Osteocyte (in vitro differentiated cells): ENCODE measurements around the gene STRAP. TPM values are rescaled to one million over a fixed set of nuclear protein-coding genes. Genes with fewer than 3 reads are reported as not detected.

ENCODE experiments used
- DNase-seq: peaks from one replicate; pipeline ENCODE4 v3.0.0; 2021; ENCODE audit warnings: mixed read lengths; ENCODE audit not compliant: unreplicated experiment; ENCODE audit errors: extremely low spot score
- H3K27ac Mint-ChIP-seq: one replicate; pipeline ENCODE4 v1.8.0; 2021; ENCODE audit warnings: mild to moderate bottlenecking, mixed read lengths; ENCODE audit not compliant: unreplicated experiment
- H3K27me3 Mint-ChIP-seq: one replicate; pipeline ENCODE4 v1.8.0; 2021; ENCODE audit warnings: mixed read lengths; ENCODE audit not compliant: unreplicated experiment
- H3K36me3 Mint-ChIP-seq: one replicate; pipeline ENCODE4 v1.8.0; 2021; ENCODE audit warnings: mixed read lengths; ENCODE audit not compliant: unreplicated experiment
- H3K4me1 Mint-ChIP-seq: one replicate; pipeline ENCODE4 v1.8.0; 2021; ENCODE audit warnings: mixed read lengths; ENCODE audit not compliant: unreplicated experiment
- H3K4me3 Mint-ChIP-seq: one replicate; pipeline ENCODE4 v1.8.0; 2021; ENCODE audit warnings: mild to moderate bottlenecking, moderate library complexity, mixed read lengths; ENCODE audit not compliant: unreplicated experiment
- H3K9me3 Mint-ChIP-seq: one replicate; pipeline ENCODE4 v1.8.0; 2021; ENCODE audit warnings: mixed read lengths; ENCODE audit not compliant: unreplicated experiment
- total RNA-seq: library from RNA; stranded (reverse); gene quantifications from 2 replicates; pipeline ENCODE4 v1.2.1, GENCODE V29; 2021
- TF ChIP-seq, protein P1 (sequence below): fragments of 200-600 bp; sonication (generic); IDR thresholded peaks from 2 replicates; pipeline ENCODE4 v1.5.0; 2021; ENCODE audit warnings: antibody characterized with exemption, mild to moderate bottlenecking, moderate library complexity

The STRAP gene
- total RNA-seq, 1 donor from 2014 or later, result 136 TPM

DNA sequence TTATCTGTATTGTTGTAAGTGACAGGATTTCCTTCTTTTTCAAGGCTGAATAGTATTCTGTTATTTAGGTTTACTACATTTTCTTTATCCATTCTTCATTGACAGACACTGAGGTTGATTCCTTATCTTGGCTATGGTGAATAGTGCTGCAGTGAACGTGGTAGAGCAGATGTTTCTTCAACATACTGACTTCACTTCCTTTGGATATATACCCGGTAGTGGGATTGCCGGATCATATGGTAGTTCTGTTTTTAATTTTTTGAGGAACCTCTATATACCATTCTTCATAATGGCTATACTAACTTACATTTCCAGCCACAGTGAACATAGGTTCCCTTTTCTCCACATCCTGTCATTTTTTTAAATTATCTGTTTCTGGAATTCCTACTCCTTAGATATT, 50.8 kb downstream of the STRAP start:
- Mint-ChIP-seq H3K36me3 (peaks cover 7% of the 10 kb centered on the region), H3K27me3 (no peaks in the 10 kb centered on the region), H3K27ac (no peak overlapping the region), H3K4me1 (peaks cover 34% of the 10 kb centered on the region), H3K4me3 (no peak overlapping the region), H3K9me3 (peaks cover 3% of the 10 kb centered on the region)
- TF ChIP-seq, protein P1, sequence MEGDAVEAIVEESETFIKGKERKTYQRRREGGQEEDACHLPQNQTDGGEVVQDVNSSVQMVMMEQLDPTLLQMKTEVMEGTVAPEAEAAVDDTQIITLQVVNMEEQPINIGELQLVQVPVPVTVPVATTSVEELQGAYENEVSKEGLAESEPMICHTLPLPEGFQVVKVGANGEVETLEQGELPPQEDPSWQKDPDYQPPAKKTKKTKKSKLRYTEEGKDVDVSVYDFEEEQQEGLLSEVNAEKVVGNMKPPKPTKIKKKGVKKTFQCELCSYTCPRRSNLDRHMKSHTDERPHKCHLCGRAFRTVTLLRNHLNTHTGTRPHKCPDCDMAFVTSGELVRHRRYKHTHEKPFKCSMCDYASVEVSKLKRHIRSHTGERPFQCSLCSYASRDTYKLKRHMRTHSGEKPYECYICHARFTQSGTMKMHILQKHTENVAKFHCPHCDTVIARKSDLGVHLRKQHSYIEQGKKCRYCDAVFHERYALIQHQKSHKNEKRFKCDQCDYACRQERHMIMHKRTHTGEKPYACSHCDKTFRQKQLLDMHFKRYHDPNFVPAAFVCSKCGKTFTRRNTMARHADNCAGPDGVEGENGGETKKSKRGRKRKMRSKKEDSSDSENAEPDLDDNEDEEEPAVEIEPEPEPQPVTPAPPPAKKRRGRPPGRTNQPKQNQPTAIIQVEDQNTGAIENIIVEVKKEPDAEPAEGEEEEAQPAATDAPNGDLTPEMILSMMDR, result no peak
- no peak for DNase-seq

DNA sequence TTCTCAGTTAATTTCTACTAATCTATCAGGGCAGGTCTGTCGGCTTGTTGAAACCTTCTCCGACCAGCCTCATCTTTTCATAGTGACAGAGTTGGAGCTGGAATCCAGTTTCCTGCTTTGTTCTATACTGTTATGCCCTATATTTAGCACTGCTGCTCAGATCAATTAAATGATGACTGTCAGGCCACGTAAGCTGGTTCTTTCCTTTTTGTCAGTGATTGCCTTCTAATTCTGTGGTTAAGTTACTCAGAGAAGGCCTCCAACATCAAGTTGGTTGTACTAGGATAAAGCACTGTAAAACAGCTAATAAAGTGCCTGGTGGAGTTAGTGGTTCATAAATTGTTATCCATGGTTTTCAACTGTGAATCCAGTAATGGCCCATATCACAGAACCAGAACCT, 51.6 kb downstream of the STRAP start:
- H3K4me1 Mint-ChIP-seq, result peaks cover 26% of the 10 kb centered on the region
- no peak overlapping the region for H3K4me3 Mint-ChIP-seq
- H3K27me3 Mint-ChIP-seq, result no peaks in the 10 kb centered on the region
- no peak overlapping the region for H3K27ac Mint-ChIP-seq
- DNase-seq, result no peak
- H3K9me3 Mint-ChIP-seq, result peaks cover 4% of the 10 kb centered on the region
- peaks cover 7% of the 10 kb centered on the region for H3K36me3 Mint-ChIP-seq
- TF ChIP-seq, protein P1, result no peak

DNA sequence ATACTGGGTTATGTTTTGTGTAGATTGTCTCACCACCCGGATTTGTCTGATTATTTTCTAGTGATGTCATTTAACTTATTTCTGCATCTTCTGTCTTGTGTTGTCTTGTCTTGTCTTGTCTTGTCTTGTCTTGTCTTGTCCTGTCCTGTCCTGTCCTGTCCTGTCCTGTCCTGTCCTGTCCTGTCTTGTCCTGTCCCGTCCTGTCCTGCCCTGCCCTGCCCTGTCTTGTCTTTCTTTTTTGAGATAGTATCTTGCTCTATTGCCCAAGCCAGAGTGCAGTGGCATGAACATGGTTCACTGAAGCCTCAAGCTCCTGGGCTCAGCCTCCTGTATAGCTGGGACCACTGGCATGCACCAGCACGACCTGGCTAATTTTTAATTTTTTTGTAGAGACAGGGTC, 54.6 kb downstream of the STRAP start:
- Mint-ChIP-seq H3K27me3 (no peaks in the 10 kb centered on the region), H3K9me3 (peaks cover 13% of the 10 kb centered on the region), H3K27ac (no peak overlapping the region), H3K36me3 (peaks cover 5% of the 10 kb centered on the region), H3K4me1 (peaks cover 2% of the 10 kb centered on the region), H3K4me3 (no peak overlapping the region)
- TF ChIP-seq, protein P1, result no peak
- no peak for DNase-seq

DNA sequence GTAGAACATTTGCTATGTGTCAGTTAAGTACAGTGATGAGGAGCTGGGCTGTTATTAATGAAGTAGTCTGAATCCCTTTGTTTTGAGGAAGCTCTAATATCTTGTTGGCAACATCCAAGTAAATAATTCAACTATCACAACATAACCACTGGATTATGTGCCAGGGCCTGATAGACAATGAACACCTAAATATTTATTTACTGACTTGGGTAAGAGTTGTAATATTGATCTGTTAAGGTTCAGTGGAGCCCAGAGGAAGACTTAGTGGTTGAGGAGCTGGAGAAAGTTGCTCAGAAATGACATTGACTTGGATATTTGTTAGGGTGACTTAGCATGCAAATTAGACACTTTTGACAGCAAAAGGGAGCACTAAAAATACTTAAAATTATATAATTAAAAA, 55.7 kb downstream of the STRAP start:
- H3K27me3 Mint-ChIP-seq, result no peaks in the 10 kb centered on the region
- peaks cover 20% of the 10 kb centered on the region for H3K9me3 Mint-ChIP-seq
- H3K27ac Mint-ChIP-seq, result no peak overlapping the region
- H3K4me1 Mint-ChIP-seq, result peaks cover 2% of the 10 kb centered on the region
- no peak overlapping the region for H3K4me3 Mint-ChIP-seq
- DNase-seq, result no peak
- peaks cover 5% of the 10 kb centered on the region for H3K36me3 Mint-ChIP-seq
- TF ChIP-seq, protein P1, result no peak

DNA sequence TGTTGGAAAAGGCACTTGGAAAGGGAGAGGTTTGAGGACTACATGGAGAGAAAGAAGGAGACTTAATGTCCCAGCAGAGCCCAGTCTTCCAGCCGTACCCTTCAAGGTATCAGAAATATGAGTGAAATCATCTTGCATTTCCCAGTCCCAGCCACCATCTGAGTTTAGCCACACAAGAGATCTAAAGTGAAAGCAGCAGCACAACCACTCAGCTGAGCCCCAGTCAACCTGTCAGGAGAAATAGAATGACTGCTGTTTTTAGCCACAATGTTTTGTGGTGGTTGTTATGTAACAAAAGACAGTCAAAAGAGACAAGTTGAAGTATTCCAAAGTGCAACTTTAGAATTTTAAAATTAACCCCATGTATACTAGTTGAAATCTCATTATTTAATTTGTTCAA, 56.9 kb downstream of the STRAP start:
- Mint-ChIP-seq H3K9me3 (peaks cover 19% of the 10 kb centered on the region), H3K27me3 (no peaks in the 10 kb centered on the region), H3K27ac (no peak overlapping the region), H3K4me3 (no peak overlapping the region), H3K36me3 (no peaks in the 10 kb centered on the region), H3K4me1 (peaks cover 2% of the 10 kb centered on the region)
- TF ChIP-seq, protein P1, result no peak
- no peak for DNase-seq
